COLO668 (cell line): ENCODE data around the gene TSC2.
"Not testable (repeated sequence)": the region's sequence is repeated elsewhere in the genome, so short reads cannot be mapped to it uniquely, and the experiment has no call there.

ENCODE experiments used
- DNase-seq: peaks from one replicate; lab custom pipeline; 2025; ENCODE audit not compliant: unreplicated experiment; lab: John Stamatoyannopoulos, UW

Gene TSC2

DNA sequence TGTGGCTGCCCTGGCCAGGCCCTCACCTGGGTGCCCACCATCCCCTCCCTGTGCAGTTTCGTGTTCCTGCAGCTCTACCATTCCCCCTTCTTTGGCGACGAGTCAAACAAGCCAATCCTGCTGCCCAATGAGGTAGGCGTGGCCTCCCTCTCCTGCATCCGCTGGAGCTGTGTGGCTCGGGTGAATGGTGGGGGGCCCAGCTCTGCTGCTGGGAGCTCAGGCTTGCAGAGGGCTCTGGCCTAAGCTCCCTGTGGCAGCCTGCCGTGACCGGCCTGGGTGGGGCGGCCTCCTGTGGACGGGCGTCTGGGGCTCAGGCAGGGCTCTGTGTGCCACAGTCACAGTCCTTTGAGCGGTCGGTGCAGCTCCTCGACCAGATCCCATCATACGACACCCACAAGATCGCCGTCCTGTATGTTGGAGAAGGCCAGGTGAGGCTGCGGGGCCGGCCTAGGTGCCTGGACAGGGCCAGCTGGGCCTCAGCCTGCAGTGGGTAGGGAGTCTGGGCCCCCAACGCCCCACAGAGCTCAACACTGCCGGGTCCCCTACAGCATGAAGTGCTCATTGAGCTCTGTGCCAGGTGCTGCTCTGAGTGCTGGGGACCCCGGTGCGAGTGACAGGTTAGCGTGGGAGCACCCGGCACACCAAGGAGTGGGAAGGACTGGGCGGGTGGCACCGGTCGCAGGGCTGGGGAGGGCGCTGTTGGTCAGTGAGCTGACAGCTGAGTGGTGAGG is 37.3 kb downstream of the TSC2 start:
- no peak for DNase-seq

- DNase-seq, result no peak
Measured at GRCh38 chr16:2085669-2086068, 37.9 kb downstream of the TSC2 start.

GRCh38 chr16:2086106-2086742 is 38.4 kb downstream of the TSC2 start:
- no peak for DNase-seq

- DNase-seq, result no peak
Measured at GRCh38 chr16:2086812-2087747, 39.3 kb downstream of the TSC2 start.

- DNase-seq, result no peak
Measured at GRCh38 chr16:2087748-2088631, 40.2 kb downstream of the TSC2 start.

- no peak for DNase-seq
Measured at GRCh38 chr16:2088759-2089358, 41.1 kb downstream of the TSC2 start.

GRCh38 chr16:2089706-2090480 is 42.1 kb downstream of the TSC2 start:
- no peak for DNase-seq

- no peak for DNase-seq
Measured at GRCh38 chr16:2090481-2090776, 42.6 kb downstream of the TSC2 start.

- peak; percentile 95 for DNase-seq
Measured at GRCh38 chr16:2090777-2091546, 43.2 kb downstream of the TSC2 start.

DNA sequence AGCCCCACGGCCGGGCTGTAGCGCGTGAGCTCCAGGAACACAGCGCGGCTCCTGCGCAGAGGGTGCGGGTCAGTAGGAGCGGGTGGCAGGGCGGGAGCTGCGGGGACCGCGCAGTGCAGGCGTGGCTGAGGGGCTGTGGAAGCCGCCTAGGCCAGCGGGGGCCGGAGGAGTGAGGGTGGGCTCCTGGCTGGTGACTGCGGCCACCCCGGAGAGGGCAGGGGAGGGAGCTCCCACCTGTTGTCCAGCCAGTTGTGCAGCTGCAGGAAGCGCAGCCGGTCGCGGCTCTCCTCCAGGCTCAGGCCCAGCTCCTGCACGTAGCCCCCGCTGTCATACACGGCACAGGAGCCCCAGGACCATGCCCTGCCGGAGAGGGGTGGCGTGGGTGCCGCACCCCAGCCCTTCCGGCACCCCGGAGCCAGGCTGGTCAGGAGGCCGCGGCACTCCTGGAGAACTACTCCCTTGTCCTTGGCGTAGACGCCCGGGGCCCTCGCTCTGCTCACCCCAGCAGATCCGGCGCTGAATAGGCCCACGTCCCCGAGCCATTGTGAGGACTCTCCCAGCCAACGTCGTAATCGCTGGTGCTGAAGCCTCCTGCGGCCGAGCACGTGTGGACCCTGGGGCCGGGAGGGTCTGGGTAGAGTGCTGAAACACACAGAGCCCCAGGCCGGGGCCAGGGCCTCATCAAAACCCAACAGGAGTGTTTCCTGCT is 43.9 kb downstream of the TSC2 start:
- DNase-seq, result peak; percentile 47

DNA sequence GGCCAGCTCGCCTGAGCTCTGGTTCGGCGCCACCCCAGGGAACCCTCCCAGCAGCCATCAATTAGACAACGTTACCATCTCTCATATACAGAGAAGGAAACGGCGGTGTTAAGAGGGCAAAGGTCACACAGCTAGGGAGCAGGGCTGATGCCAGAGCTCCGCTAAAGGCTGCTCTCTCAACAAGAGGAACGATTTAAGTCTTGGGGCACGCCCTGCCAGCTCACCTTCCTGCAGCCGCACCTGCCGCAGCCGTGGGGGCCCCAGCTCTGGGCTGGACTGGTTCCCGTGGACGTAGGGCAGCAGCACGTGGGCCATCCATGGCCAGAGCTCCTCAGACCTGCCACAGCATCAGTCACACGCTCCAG is 44.5 kb downstream of the TSC2 start:
- DNase-seq, result peak; percentile 81

- DNase-seq, result peak; percentile 19
Measured at GRCh38 chr16:2092866-2093265, 45.1 kb downstream of the TSC2 start.

DNA sequence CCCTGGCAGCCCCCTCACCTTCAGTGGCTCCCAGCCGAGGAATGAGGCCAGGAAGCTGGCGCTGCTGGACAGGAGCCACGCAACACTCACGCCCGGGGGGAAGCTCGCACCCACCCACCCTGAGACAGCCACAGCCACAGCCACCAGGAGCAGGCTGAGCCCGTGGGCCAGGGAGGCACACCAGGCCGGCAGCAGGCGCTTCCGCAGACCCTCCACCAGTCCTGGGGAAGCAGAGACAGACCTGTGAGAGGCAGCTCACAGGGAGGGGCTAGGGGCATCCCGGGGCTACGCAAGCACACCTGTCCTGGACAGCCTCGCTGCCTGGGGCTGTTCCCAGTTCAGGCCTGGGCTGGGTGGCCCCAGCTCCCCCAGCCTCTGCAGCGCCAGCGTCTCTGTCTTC is 46.0 kb downstream of the TSC2 start:
- DNase-seq, result no peak

GRCh38 chr16:2095315-2095853 is 47.6 kb downstream of the TSC2 start:
- no peak for DNase-seq

DNA sequence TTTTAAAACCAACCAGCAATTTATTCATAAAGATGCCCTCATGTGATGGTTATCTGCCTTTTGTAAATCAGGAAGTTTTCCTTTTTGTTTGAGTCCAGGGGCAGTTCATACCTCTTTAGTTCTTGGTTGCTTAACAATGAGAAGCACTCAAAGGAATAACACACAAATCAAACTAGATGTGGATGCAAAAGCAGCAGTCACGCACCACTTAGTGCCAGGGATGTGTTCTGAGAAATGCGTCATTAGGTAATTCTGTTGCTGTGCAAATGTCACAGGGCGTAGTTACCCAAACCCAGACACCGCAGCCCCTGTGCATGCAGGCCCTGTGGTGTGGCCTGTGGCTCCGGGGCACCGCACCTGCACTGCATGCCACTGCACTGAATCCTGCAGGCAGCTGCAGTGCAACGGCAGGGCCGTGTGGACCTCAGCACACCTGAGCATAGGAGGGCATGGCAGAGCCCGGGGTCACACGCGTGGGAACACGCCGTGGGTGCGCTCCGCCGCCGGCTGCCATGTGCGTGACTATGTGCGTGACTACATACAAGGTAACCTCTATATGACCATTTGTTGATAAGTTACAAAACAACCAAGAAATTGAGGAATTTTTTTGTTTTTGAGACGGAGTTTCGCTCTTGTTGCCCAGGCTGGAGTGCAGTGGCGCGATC is 48.3 kb downstream of the TSC2 start:
- DNase-seq, result no peak

DNA sequence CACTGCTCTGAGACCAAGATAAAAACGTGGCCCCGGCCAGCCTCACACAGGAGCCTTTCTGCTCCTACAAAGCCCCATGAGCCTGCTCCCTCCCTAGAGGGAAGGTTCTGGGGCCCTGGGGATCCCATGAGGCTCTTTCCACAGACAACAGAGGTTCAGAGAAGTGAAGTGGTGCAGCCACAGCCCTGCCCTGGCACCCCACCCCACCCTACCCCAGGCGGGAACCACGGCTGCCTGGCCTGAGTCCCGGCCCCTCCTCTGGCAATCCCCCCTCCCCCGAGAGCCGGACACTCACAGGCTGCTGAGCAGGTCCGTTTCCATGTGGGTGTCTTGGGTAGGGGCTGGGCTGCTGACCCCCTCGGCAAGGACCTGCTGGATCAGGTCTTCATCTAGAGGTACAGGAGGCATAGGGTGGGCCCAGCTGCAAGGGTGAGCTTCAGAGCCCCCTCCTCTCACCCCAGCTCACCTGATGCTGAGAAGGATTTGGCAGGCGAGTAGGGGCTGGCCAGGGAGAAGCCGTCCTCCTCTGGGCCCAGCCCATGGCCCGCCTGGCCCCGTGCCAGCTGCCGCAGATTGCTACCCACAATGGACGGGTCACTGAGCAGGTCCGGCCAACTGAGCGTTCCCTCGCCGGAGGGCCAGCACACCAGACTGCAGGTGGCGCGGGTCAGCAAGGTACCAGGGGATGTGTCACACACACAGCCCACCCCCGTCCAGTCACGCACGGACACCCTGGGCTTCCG is 49.2 kb downstream of the TSC2 start:
- DNase-seq, result no peak

- not testable (repeated sequence) for DNase-seq
Measured at GRCh38 chr16:2097689-2098088, 49.9 kb downstream of the TSC2 start.
